Measurements from ENCODE around the gene HAGH.

GRCh38 chr16:1794908-1795666, 31.5 kb downstream of the HAGH start:
- no peak for TF ChIP-seq CTCF (IDR thresholded peaks at IDR 0.05)
- no peak for TF ChIP-seq POLR2A (IDR thresholded peaks at IDR 0.05)
